NAMALWA (cell line): ENCODE data around the gene SAE1.
A peak's percentile ranks its signal among the peaks of the same experiment; 100 is the strongest.

Source experiments
- DNase-seq: peaks from one replicate; pipeline ENCODE4 v3.0.0-alpha.2; 2015; ENCODE audit warnings: low spot score

Gene SAE1

GRCh38 chr19:47161876-47162489 is 31.3 kb downstream of the SAE1 start:
- no peak for DNase-seq

- DNase-seq = no peak
Observed at GRCh38 chr19:47168065-47168464, 37.4 kb downstream of the SAE1 start.

GRCh38 chr19:47172666-47173455 is 42.2 kb downstream of the SAE1 start:
- no peak for DNase-seq

- no peak for DNase-seq
Observed at GRCh38 chr19:47176071-47176626, 45.5 kb downstream of the SAE1 start.

- no peak for DNase-seq
Observed at GRCh38 chr19:47176627-47177090, 46.0 kb downstream of the SAE1 start.

GRCh38 chr19:47179653-47180310 is 49.1 kb downstream of the SAE1 start:
- DNase-seq = no peak

- no peak for DNase-seq
Observed at GRCh38 chr19:47183601-47184000, 53.0 kb downstream of the SAE1 start.

GRCh38 chr19:47186446-47187334 is 56.1 kb downstream of the SAE1 start:
- peak; percentile 52 for DNase-seq

- no peak for DNase-seq
Observed at GRCh38 chr19:47187335-47187655, 56.7 kb downstream of the SAE1 start.

- no peak for DNase-seq
Observed at GRCh38 chr19:47187797-47188196, 57.2 kb downstream of the SAE1 start.

- no peak for DNase-seq
Observed at GRCh38 chr19:47188507-47189033, 57.9 kb downstream of the SAE1 start.

GRCh38 chr19:47190167-47190727 is 59.6 kb downstream of the SAE1 start:
- DNase-seq = no peak

GRCh38 chr19:47195434-47195833 is 64.8 kb downstream of the SAE1 start:
- no peak for DNase-seq

- DNase-seq = no peak
Observed at GRCh38 chr19:47197141-47197540, 66.5 kb downstream of the SAE1 start.

GRCh38 chr19:47200530-47200929 is 69.9 kb downstream of the SAE1 start:
- DNase-seq = no peak

GRCh38 chr19:47203254-47203653 is 72.6 kb downstream of the SAE1 start:
- DNase-seq = no peak

GRCh38 chr19:47209319-47210179 is 78.9 kb downstream of the SAE1 start:
- peak; percentile 51 for DNase-seq

GRCh38 chr19:47210180-47210490 is 79.5 kb downstream of the SAE1 start:
- DNase-seq = no peak

GRCh38 chr19:47210689-47211316 is 80.2 kb downstream of the SAE1 start:
- peak; percentile 95 for DNase-seq

GRCh38 chr19:47215581-47215980 is 84.9 kb downstream of the SAE1 start:
- DNase-seq = no peak
